ENCODE results near the gene CNNM3.

DNA sequence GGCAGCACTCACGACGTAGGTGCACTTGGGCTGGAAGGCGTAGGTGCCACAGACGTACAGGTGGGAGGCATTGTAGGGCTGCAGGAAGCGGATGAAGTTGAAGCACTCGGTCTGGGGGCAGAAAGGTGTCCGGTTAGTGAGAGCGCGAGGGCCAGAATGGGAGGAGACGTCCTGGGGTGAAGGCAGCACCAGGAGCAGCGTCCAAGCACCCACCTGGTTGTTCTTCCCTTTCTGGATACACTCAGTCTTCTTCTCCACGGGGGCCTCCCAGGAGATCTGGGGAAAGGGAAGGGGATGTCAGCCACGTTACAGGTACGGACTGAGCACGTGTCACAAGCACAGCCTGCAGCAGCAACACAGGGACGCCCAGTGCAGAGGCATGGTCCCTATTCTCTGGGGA is 49.6 kb downstream of the CNNM3 start:
- TF ChIP-seq, protein P1, sequence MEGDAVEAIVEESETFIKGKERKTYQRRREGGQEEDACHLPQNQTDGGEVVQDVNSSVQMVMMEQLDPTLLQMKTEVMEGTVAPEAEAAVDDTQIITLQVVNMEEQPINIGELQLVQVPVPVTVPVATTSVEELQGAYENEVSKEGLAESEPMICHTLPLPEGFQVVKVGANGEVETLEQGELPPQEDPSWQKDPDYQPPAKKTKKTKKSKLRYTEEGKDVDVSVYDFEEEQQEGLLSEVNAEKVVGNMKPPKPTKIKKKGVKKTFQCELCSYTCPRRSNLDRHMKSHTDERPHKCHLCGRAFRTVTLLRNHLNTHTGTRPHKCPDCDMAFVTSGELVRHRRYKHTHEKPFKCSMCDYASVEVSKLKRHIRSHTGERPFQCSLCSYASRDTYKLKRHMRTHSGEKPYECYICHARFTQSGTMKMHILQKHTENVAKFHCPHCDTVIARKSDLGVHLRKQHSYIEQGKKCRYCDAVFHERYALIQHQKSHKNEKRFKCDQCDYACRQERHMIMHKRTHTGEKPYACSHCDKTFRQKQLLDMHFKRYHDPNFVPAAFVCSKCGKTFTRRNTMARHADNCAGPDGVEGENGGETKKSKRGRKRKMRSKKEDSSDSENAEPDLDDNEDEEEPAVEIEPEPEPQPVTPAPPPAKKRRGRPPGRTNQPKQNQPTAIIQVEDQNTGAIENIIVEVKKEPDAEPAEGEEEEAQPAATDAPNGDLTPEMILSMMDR (IDR thresholded peaks at IDR 0.05) = no peak
- TF ChIP-seq SIN3A (IDR thresholded peaks at IDR 0.05; ENCODE audit: borderline replicate concordance, insufficient read depth, low read depth, low read length) (no peak), POLR2AphosphoS5 (IDR thresholded peaks at IDR 0.05; ENCODE audit: low read depth, low read length) (no peak)
